Colonic mucosa (tissue), 4 donors: Measurements from ENCODE around the gene ZDHHC14. TPM values are rescaled to one million over a fixed set of nuclear protein-coding genes. Genes with fewer than 3 reads are reported as not detected.

Source experiments
- DNase-seq: peaks from one replicate; pipeline ENCODE4 v3.0.0-alpha.2; 2020
- H3K27ac ChIP-seq: fragments of 200-600 bp; one replicate; pipeline ENCODE4 v1.8.0; 2021
- H3K27me3 ChIP-seq: fragments of 200-600 bp; one replicate; pipeline ENCODE4 v1.8.0; 2021
- H3K36me3 ChIP-seq: fragments of 200-600 bp; one replicate; pipeline ENCODE4 v1.8.0; 2021
- H3K4me1 ChIP-seq: fragments of 200-600 bp; one replicate; pipeline ENCODE4 v1.8.0; 2021; ENCODE audit warnings: mild to moderate bottlenecking
- H3K4me3 ChIP-seq: fragments of 200-600 bp; one replicate; pipeline ENCODE4 v1.8.0; 2021
- H3K9ac ChIP-seq, 2 donors: one replicate each; pipeline ENCODE4 v1.7.0; 2013; ENCODE audit warnings: control low read depth in 2 of 2, low read depth in 2 of 2, low read length in 2 of 2
- H3K9me3 ChIP-seq: fragments of 200-600 bp; one replicate; pipeline ENCODE4 v1.8.0; 2021
- CTCF ChIP-seq: fragments of 200-600 bp; IDR thresholded peaks from one replicate; pipeline ENCODE4 v1.8.0; 2022; ENCODE audit warnings: antibody characterized with exemption, mild to moderate bottlenecking
- intact Hi-C: fragments of 100-400 bp; cut with DNase I; formaldehyde crosslinking; loops from one replicate; pipeline ENCODE4 v1.14.1; 2022
- total RNA-seq, 2 donors: library from RNA; stranded (reverse); fragmentation: NEBNext Ultra II Directional in 1 of 2; extraction: Animal tissue kit (Norgen Biotek cat#: 25700) in 1 of 2; gene quantifications; one replicate each; pipeline ENCODE4 v1.2.1, GENCODE V29; 2021
- donor health status: healthy.
- donor health status: DM: no; HTN: no; CAD: no.
- donor health status: DM: no; HTN: no; CAD: no.

ZDHHC14 gene
- total RNA-seq, 2 donors from 2014 or later: 8.4 to 11.4 TPM

DNA sequence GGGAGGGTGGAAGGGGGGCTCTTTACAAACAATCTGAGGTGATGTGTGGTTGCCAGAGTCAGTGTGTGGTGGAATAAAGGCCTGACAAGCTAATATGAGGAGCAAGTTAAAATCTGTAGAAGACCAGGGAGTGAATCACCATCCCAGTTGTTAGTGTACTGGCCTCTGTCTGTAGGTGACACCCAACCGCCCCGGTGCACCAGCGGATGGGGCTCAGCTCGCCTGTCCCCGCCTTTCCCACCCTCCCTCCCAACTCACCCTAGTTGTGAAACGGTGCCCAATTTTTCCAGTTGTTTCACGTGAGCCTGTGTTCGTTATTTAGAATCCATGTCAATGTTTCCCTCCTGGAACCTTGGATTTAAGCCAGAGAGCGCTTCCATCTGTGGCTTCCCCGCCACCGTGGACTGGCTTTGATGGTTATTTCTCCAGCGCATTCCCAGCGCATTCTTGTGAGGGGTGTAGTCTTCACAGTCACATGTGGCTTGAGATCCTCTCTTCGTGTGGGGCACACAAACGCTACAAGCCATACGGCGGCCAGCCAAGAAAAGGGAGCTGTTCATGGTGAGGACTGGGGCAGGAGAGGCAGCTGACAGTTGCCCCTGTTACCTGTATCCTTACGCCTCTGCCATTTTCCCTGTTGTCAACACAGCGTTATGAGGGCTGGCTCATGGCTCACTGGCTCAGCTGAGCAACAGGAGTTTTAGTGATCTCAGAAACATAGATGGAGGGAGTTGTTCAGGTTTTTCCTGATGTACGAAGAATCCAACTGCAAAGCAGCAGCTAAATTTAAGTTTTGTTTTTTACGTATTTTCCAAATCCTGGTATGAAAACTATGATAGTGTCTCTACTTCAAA, 137.6 kb downstream of the ZDHHC14 start:
- Histone ChIP-seq H3K27ac (no peak overlapping the region), H3K4me3 (no peak overlapping the region), H3K36me3 (no peaks in the 10 kb centered on the region), H3K9me3 (no peaks in the 10 kb centered on the region), H3K9ac (no peak overlapping the region), H3K27me3 (no peaks in the 10 kb centered on the region), H3K4me1 (no peaks in the 10 kb centered on the region)
- no peak for DNase-seq
- TF ChIP-seq CTCF: no peak
- intact Hi-C loops: no loop called here

DNA sequence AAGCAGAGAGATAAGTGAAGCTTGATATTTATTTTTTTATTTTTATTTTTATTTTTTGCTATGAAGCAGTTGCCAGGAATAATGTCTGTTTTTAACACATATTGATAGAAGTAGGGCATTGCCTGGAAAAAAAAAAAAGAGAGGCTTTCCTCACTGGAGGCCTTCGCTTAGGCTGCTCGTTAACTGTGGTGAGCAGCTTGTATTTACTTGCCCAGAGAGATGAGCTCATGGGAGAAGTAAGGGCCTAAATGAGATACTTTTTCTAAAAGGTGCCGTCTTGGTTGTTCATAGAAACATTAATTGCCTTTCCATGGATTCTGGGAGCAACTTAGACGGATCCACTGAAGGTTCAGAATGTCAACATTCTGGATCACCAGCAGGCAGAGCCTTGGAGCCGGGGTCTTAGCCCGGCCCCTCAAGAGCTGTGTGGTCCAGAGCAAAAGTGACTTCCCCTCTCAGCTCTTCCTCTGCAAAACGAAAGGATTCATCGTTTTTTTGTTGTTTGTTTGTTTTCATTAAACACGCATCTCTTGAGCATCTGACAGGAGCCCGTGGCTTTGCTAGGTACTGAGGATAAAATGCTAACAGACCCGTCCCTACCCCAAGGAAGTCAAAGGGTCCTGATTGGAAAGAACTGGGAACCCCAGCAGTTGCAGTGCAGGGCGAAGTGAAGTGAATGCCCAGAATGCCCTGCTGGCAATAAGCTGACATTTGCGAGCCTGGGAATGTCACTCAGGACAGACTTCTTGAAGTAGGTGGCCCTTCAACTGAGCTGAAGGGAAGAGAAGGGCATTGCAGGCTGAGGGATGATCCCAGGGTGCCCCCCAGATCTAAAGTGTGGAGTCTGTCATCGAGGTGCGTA, 138.5 kb downstream of the ZDHHC14 start:
- H3K27ac ChIP-seq: no peak overlapping the region
- no peak overlapping the region for H3K9ac ChIP-seq
- H3K9me3 ChIP-seq: no peaks in the 10 kb centered on the region
- intact Hi-C loops: no loop called here
- no peak overlapping the region for H3K4me3 ChIP-seq
- H3K27me3 ChIP-seq: no peaks in the 10 kb centered on the region
- no peaks in the 10 kb centered on the region for H3K36me3 ChIP-seq
- DNase-seq: no peak
- no peak for TF ChIP-seq CTCF
- no peaks in the 10 kb centered on the region for H3K4me1 ChIP-seq

DNA sequence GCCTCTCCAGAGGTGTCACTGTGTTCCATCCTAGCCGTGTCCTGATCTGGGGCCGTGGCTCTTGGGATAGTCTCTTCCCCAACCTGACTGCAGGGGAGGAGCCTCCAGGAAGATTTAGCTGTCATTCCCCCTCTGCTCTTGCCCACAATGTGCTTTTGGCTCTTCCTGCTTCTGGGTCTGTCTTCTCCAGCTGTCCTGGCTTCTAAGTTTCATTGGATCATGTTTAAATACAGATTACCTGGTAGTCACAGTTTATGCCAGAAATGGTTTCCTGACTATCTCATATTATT, 139.1 kb downstream of the ZDHHC14 start:
- H3K27ac ChIP-seq: no peak overlapping the region

DNA sequence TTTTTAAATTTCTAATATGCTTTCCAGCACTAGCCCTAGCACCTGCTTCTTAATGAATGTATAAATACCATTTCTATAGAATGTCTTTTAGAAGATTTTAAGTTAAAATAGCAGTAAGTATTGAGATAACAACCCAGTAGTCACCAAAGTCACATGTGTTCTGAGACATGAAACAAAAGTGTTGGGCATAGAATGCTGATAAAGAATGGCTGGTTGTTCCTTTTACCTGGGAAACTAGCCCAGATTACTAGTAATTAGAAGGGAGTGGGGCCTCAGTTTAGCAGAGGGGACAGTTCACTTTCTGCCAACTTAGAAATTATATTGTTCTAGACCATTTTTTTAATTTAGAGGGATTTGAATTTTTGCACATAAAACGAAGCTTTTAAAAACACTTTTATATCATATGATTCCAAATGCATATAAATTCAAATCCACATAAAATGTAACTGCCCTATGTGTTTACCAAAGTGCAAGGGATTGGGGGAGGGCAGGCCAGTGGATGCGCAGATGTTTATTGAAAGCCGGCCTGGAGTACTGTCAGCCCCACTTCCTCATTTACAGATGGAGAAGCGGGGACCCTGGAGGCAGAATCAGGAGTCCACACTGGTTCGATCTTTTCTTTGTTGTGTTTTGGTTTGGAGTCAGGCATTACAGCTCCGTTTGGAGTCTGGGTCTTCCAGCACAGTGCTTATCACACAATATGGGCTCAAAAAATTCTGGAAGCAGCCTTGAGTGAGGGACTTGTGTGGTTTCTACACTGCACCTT, 139.8 kb downstream of the ZDHHC14 start:
- H3K4me3 ChIP-seq: no peak overlapping the region
- no peak for DNase-seq
- no peaks in the 10 kb centered on the region for H3K27me3 ChIP-seq
- no peaks in the 10 kb centered on the region for H3K4me1 ChIP-seq
- TF ChIP-seq CTCF: no peak
- no peaks in the 10 kb centered on the region for H3K36me3 ChIP-seq
- H3K27ac ChIP-seq: no peak overlapping the region
- intact Hi-C loops: no loop called here
- H3K9ac ChIP-seq: no peak overlapping the region
- no peaks in the 10 kb centered on the region for H3K9me3 ChIP-seq

More for the DNA sequence above, 139.1 kb downstream of the ZDHHC14 start:
- Histone ChIP-seq H3K9me3 (no peaks in the 10 kb centered on the region), H3K4me3 (no peak overlapping the region), H3K4me1 (no peaks in the 10 kb centered on the region), H3K36me3 (no peaks in the 10 kb centered on the region), H3K9ac (no peak overlapping the region), H3K27me3 (no peaks in the 10 kb centered on the region)
- DNase-seq: no peak
- intact Hi-C loops: no loop called here
- TF ChIP-seq CTCF: no peak
